ENCODE measurements around the gene CASK. TPM values are rescaled to one million over a fixed set of nuclear protein-coding genes. Genes with fewer than 3 reads are reported as not detected.

Gene CASK
- polyA plus RNA-seq, 1 donor from 2014 or later: 58.3 TPM

DNA sequence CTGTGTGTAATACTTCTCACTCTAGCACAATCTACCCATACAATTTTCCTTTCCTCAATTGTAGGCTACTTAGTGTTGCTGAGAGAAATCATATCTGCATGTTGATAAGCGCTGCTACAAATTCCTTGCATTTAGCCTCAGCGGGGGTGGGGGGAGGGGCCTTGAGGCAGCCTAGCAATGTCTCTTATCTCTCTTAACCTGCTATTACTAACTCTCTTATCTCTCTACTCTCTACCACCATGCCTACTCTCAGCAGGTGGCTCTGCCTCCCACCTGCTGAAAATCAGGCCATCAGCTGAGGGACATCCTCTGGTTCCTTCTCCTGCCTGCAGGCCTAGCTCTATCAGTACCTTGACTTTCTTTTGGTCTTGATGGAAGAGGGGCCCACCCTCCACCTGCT is 100.5 kb downstream of the CASK start:
- Histone ChIP-seq H3K9ac (ENCODE audit: low read length) (no peak overlapping the region), H3K4me2 (ENCODE audit: low read length) (no peak overlapping the region), H3K9me2 (ENCODE audit: insufficient read depth, low read length) (no peaks in the 10 kb centered on the region), H3F3A (ENCODE audit: insufficient read depth, low read length, poor library complexity, severe bottlenecking) (no peaks in the 10 kb centered on the region), H3K4me3 (ENCODE audit: low read length) (no peak overlapping the region), H3K9me3 (ENCODE audit: low read length) (no peaks in the 10 kb centered on the region), H4K20me1 (ENCODE audit: insufficient read depth) (no peaks in the 10 kb centered on the region), H3K27ac (ENCODE audit: low read length) (no peak overlapping the region), H3K36me3 (ENCODE audit: insufficient read depth, low read length) (no peaks in the 10 kb centered on the region), H3K27me3 (ENCODE audit: insufficient read depth, low read depth, low read length) (no peaks in the 10 kb centered on the region), H2AFZ (ENCODE audit: low read depth, low read length) (no peak overlapping the region), H3K79me2 (replicated peaks; ENCODE audit: insufficient read depth, low read length) (peaks cover 8% of the 10 kb centered on the region)
- TF ChIP-seq, protein P1, sequence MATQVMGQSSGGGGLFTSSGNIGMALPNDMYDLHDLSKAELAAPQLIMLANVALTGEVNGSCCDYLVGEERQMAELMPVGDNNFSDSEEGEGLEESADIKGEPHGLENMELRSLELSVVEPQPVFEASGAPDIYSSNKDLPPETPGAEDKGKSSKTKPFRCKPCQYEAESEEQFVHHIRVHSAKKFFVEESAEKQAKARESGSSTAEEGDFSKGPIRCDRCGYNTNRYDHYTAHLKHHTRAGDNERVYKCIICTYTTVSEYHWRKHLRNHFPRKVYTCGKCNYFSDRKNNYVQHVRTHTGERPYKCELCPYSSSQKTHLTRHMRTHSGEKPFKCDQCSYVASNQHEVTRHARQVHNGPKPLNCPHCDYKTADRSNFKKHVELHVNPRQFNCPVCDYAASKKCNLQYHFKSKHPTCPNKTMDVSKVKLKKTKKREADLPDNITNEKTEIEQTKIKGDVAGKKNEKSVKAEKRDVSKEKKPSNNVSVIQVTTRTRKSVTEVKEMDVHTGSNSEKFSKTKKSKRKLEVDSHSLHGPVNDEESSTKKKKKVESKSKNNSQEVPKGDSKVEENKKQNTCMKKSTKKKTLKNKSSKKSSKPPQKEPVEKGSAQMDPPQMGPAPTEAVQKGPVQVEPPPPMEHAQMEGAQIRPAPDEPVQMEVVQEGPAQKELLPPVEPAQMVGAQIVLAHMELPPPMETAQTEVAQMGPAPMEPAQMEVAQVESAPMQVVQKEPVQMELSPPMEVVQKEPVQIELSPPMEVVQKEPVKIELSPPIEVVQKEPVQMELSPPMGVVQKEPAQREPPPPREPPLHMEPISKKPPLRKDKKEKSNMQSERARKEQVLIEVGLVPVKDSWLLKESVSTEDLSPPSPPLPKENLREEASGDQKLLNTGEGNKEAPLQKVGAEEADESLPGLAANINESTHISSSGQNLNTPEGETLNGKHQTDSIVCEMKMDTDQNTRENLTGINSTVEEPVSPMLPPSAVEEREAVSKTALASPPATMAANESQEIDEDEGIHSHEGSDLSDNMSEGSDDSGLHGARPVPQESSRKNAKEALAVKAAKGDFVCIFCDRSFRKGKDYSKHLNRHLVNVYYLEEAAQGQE (IDR thresholded peaks at IDR 0.05; ENCODE audit: borderline replicate concordance): no peak
- TF ChIP-seq TAF1 (IDR thresholded peaks at IDR 0.05; ENCODE audit: low read depth) (no peak), POLR2AphosphoS5 (IDR thresholded peaks at IDR 0.05) (no peak), SMC3 (conservative IDR thresholded peaks at IDR 0.05; ENCODE audit: poor library complexity) (no peak), EP300 (conservative IDR thresholded peaks at IDR 0.05; ENCODE audit: poor library complexity, severe bottlenecking) (no peak), RAD21 (conservative IDR thresholded peaks at IDR 0.05) (no peak), MXI1 (conservative IDR thresholded peaks at IDR 0.05; ENCODE audit: poor library complexity, severe bottlenecking) (no peak), EZH2 (IDR thresholded peaks at IDR 0.05; ENCODE audit: borderline replicate concordance, insufficient read depth, low read length, poor library complexity, severe bottlenecking) (no peak)
- TF ChIP-seq, protein P2, sequence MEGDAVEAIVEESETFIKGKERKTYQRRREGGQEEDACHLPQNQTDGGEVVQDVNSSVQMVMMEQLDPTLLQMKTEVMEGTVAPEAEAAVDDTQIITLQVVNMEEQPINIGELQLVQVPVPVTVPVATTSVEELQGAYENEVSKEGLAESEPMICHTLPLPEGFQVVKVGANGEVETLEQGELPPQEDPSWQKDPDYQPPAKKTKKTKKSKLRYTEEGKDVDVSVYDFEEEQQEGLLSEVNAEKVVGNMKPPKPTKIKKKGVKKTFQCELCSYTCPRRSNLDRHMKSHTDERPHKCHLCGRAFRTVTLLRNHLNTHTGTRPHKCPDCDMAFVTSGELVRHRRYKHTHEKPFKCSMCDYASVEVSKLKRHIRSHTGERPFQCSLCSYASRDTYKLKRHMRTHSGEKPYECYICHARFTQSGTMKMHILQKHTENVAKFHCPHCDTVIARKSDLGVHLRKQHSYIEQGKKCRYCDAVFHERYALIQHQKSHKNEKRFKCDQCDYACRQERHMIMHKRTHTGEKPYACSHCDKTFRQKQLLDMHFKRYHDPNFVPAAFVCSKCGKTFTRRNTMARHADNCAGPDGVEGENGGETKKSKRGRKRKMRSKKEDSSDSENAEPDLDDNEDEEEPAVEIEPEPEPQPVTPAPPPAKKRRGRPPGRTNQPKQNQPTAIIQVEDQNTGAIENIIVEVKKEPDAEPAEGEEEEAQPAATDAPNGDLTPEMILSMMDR (IDR thresholded peaks at IDR 0.05; ENCODE audit: poor library complexity, severe bottlenecking): no peak

DNA sequence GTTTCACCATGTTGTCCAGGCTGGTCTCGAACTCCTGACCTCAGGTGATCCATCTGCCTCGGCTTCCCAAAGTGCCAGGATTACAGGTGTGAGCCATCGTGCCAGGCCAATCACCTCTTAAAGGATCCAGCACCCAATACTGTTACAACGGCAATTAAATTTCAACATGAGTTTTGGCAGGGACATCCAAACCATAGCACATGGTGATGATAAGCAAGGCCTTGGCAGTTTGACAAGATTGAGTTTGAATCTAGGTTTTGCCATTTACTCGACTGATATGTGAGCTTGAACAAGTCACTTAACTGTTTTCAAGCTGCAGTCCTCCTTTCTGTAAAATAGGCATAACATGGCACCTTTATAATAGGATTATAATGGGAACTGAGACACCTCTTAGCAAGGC is 115.3 kb downstream of the CASK start:
- Histone ChIP-seq H3K79me2 (replicated peaks; ENCODE audit: insufficient read depth, low read length) (peaks cover 3% of the 10 kb centered on the region), H3K9me3 (ENCODE audit: low read length) (no peaks in the 10 kb centered on the region), H3K4me3 (ENCODE audit: low read length) (no peak overlapping the region)

DNA sequence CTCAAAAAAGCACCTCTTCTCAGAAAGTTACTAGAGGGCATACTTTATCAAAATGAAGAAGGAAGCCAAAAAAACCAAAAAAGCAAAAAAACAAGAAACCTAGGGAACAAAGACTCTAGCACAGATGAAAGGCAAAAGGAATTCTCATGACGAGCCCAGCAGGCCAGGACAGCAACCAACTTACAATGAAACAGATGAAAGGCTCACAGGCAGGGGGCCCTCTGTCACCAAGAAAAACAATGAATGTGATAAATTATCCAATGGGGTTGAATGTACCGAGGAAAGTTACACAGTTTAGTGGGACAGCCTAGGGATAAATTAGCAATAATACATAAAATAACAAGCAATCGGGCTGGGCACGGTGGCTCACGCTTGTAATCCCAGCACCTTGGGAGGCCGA is 120.4 kb downstream of the CASK start:
- Histone ChIP-seq H3K27me3 (ENCODE audit: insufficient read depth, low read depth, low read length) (no peaks in the 10 kb centered on the region), H3K9me3 (ENCODE audit: low read length) (no peaks in the 10 kb centered on the region), H3K9me2 (ENCODE audit: insufficient read depth, low read length) (no peaks in the 10 kb centered on the region), H3K4me3 (ENCODE audit: low read length) (no peak overlapping the region), H3K9ac (ENCODE audit: low read length) (no peak overlapping the region), H3K36me3 (ENCODE audit: insufficient read depth, low read length) (no peaks in the 10 kb centered on the region), H3F3A (ENCODE audit: insufficient read depth, low read length, poor library complexity, severe bottlenecking) (no peaks in the 10 kb centered on the region), H4K20me1 (ENCODE audit: insufficient read depth) (no peaks in the 10 kb centered on the region), H3K4me2 (ENCODE audit: low read length) (no peak overlapping the region), H3K27ac (ENCODE audit: low read length) (no peak overlapping the region), H3K79me2 (replicated peaks; ENCODE audit: insufficient read depth, low read length) (peaks cover 7% of the 10 kb centered on the region), H2AFZ (ENCODE audit: low read depth, low read length) (no peak overlapping the region)
- TF ChIP-seq SMC3 (conservative IDR thresholded peaks at IDR 0.05; ENCODE audit: poor library complexity): no peak
- no peak for TF ChIP-seq EZH2 (IDR thresholded peaks at IDR 0.05; ENCODE audit: borderline replicate concordance, insufficient read depth, low read length, poor library complexity, severe bottlenecking)
- no peak for TF ChIP-seq MXI1 (conservative IDR thresholded peaks at IDR 0.05; ENCODE audit: poor library complexity, severe bottlenecking)
- TF ChIP-seq RAD21 (conservative IDR thresholded peaks at IDR 0.05): no peak
- TF ChIP-seq, protein P1 (IDR thresholded peaks at IDR 0.05; ENCODE audit: borderline replicate concordance): no peak
- TF ChIP-seq TAF1 (IDR thresholded peaks at IDR 0.05; ENCODE audit: low read depth): no peak
- TF ChIP-seq EP300 (conservative IDR thresholded peaks at IDR 0.05; ENCODE audit: poor library complexity, severe bottlenecking): no peak
- TF ChIP-seq, protein P2 (IDR thresholded peaks at IDR 0.05; ENCODE audit: poor library complexity, severe bottlenecking): no peak

More for the DNA sequence above, 115.3 kb downstream of the CASK start:
- no peaks in the 10 kb centered on the region for H3F3A ChIP-seq (ENCODE audit: insufficient read depth, low read length, poor library complexity, severe bottlenecking)
- no peaks in the 10 kb centered on the region for H3K9me2 ChIP-seq (ENCODE audit: insufficient read depth, low read length)
- no peaks in the 10 kb centered on the region for H3K27me3 ChIP-seq (ENCODE audit: insufficient read depth, low read depth, low read length)
- H4K20me1 ChIP-seq (ENCODE audit: insufficient read depth): no peaks in the 10 kb centered on the region
- H3K9ac ChIP-seq (ENCODE audit: low read length): no peak overlapping the region
- TF ChIP-seq EP300 (conservative IDR thresholded peaks at IDR 0.05; ENCODE audit: poor library complexity, severe bottlenecking) (no peak), TAF1 (IDR thresholded peaks at IDR 0.05; ENCODE audit: low read depth) (no peak)
- no peak overlapping the region for H2AFZ ChIP-seq (ENCODE audit: low read depth, low read length)
- no peak overlapping the region for H3K4me2 ChIP-seq (ENCODE audit: low read length)
- no peak overlapping the region for H3K27ac ChIP-seq (ENCODE audit: low read length)
- H3K36me3 ChIP-seq (ENCODE audit: insufficient read depth, low read length): no peaks in the 10 kb centered on the region
